GM10847 (cell line): ENCODE data around the gene MRPS24.

Source experiments
- POLR2A ChIP-seq: IDR thresholded peaks from 2 replicates; pipeline ENCODE4 v1.6.1; 2011; ENCODE audit not compliant: insufficient read length; ENCODE audit errors: extremely low read depth

The MRPS24 gene

DNA sequence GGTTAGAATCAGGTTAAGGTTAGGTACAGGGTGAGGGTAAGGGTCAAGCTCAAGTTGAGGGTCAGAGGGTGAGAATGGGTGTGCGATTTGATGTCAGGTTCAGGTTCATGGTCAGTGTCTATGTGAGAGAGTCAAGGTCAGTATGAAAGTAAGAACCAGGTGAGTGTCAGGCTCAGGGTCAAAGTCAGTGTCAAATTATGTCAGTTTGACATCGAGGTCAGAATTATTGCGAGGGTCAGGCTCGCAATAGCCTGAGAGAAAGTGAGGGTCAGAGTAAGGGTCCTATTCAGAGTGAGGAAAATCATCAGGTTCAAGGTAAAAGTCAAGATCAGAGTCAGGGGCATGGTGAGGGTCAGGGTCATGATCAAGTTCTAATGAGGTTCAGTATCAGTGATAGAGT is 13.0 kb downstream of the MRPS24 start:
- TF ChIP-seq POLR2A, result no peak

DNA sequence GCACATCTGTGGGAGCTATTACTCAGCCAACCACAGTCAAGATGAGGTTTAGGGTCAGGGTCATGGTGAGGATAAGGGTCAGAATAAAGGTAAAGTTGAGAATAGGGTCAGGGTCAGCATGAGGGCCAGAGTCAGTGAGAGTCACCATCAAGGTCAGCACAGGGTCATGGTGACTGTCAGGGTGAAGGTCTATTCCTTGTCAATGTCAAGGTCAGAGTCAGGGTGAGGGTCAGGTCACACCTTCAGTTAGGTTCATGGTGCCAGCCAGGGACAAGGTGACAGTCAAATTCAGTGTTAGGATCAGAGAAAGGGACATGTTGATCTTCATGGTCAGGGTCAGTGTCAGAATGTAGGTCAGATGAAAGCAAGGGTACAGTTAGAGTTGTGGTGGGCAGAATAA is 14.1 kb downstream of the MRPS24 start:
- no peak for TF ChIP-seq POLR2A

DNA sequence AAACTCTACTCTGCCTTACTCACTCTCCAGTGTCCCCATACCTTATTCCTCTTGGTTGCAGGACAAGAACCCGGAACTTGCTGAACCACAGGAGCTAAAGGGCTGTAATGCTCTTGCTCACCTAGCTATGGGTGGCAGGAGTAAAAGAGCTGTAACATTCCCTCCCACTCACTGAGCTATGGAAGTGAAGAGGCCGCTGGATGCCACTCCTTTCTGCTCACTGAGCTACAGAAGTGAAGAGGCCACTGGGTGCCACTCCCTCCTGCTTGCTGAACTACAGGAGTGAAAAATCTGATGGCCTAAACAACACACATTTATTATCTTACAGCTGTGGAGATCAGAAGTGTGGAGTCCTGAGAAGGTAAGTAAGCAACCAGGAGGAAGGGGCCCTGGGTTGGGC is 17.5 kb downstream of the MRPS24 start:
- TF ChIP-seq POLR2A, result no peak

DNA sequence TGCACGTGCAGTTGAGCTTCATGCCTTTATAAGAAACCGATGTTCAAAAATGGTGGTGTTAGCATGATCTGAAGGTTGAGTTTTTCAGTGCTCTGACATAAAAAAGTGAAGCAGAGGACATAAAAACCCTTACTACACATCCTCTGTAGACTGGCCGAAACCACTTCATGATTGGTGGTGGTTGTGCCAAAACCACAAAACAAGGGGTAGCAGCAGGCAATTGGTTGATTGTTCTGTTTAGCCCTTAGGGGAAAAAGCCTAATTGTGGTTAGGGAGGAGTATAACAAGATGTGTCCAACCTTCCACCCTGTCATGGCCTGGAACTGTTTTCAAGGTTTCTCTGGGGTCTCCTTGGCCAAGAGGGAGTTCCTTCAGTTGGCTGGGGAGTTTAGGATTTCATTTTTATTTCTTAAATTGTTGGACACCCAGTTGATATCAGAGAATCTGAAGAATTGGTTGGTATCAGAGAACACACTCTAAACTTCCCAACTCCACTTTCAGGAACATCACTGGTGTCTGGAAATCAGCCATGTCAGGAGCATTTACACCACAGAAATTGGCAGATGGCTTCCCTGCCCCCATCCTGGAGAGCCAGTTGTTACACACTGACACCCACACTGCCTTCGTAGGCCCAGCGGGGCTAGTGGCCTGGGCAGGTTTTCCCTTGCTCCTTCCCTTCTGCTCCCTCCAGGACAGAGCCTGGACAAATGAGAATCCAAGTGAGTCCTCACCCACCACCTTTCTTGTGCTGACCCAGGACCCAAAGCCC is 18.8 kb downstream of the MRPS24 start:
- no peak for TF ChIP-seq POLR2A

DNA sequence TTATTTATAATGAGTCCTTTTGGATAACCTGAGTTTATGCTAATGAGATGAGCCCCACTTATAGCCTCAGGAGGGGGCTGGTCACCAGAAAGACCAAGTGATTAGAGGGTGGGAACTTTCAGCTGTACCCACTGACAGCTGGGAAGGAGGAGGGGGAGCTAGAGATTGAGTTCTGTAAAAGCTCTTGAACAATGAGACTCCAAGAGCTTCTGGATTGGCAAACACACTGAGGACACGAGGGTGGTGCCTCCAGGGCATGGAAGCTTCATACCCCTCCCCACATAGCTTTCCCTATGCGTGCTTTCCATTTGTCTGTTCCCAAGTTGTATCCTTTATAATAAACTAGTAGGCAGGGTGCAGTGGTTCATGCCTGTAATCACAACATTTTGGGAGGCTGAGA is 20.3 kb downstream of the MRPS24 start:
- no peak for TF ChIP-seq POLR2A

DNA sequence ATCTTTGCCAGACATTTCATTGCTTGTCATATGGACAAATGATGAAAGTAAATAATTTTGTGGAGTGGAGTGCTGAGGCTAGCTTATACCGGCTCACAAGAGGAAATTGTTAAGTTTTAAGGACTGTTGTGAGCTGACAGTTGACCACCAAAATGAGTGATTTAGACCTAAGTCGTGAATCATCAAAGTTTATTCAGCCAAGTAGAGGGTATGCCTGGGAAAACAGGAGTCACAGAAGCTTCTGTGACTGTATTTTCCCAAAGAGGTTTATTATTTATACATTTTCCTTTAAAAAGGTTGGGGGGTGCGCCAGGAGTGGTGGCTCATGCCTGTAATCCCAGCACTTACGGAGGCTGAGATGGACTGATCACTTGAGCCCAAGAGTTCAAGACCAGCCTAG is 21.8 kb downstream of the MRPS24 start:
- TF ChIP-seq POLR2A, result no peak

DNA sequence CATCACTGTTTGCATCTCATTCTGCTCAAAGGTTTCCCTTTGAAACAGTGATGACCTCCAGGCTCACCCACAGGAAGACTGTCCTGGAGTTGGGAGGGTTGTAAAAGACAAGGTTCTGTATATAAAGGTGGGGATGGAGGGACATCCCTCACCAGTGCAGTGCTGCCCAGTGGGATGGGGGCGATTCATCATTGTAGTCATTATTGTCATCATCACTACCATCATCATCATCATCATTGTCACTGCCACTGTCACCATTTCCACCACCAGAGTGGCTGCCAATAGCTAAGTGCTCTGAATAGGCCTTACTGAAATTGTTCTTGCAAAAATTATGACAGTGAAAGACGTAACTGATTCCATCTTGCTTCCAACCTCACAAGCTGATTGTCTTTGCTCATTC is 24.7 kb downstream of the MRPS24 start:
- no peak for TF ChIP-seq POLR2A

DNA sequence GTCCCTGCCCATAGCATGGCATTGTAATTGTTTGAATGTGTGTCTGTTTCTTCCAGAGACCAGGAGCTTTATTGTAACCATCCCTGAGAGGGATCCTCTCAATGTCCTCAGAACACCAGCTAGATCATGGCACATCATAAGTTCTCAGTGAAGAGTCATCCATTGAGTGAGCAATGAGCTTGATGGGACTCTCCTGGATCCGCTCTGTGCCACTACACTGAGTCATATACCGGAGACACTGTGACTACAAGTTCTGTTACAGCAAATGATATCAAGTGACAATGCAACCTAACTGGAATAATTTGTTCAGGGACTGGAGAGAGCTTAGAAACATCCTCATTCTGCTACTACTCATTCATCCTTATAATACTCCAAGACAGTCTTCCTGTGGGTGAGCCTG is 25.1 kb downstream of the MRPS24 start:
- TF ChIP-seq POLR2A, result no peak

DNA sequence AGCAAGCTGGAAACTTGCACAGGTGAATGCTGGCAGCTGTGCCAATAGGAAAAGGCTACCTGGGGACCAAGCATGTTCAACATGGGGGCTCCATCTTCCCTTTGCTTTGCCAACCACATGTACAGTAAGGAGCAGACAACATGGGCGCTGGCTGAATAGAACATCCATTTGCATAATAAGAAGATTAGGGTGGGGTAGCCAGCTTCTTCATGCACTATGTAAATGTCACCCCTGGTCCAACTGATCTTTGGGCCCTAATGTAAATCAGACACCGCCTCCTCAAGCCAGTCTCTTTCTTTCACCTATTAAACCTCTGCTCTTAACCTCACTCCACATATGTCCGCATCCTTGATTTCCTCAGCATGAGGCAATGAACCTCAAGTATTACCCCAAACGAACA is 26.0 kb downstream of the MRPS24 start:
- no peak for TF ChIP-seq POLR2A

DNA sequence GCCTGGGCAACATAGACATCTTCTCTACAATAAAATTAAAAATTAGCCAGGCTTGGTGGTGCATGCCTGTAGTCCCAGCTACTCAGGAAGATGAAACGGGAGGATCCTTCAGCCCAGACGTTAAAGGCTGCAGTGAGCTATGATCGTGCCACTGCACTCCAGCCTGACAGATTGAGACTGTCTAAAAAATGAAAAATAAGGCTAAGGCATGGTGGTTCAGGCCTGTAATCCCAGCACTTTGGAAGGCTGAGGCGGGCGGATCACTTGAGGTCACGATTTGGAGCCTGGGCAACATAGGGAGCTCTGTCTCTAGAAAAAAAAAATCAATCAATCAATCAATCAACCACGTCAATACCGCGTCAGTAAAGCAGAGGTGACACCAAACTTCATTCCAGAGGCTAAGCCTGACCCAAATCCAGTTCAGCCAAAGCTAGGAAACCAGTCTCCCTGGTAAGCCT is 31.1 kb downstream of the MRPS24 start:
- no peak for TF ChIP-seq POLR2A

DNA sequence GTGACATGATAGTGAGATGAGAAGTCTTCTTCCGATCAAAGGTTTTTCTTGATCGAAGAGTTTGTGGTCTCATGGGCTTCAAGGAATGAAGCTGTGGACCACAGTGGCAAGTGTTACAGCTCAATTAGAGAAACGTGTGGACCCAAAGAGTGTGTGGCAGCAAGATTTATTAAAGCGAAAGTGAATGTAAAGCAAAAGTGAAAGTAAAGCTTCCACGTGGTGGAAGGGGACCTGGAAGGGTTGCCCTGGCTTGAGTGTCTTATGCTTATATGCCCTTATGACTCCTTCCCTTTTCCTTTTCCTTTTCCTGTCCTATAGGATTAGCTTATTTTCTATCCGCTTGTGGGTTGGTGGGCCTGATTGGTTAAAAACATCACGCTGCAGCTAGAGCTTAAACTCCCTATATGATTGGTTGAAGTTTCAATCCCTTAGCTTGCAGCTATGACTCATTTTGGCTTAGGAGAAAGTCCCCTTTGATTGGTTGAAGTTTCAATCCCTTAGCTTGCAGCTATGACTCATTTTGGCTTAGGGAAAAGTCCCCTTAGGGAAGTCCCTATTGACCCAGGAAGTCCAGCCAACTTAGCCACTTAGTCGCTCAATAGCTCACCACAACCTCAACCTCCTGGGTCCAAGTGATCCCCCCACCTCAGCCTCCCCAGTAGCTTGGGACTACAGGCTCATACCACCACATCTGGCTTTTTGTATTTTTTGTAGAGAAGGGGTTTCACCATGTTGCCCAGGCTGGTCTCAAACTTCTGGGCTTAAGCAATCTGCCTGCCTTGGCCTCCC is 34.7 kb downstream of the MRPS24 start:
- no peak for TF ChIP-seq POLR2A

DNA sequence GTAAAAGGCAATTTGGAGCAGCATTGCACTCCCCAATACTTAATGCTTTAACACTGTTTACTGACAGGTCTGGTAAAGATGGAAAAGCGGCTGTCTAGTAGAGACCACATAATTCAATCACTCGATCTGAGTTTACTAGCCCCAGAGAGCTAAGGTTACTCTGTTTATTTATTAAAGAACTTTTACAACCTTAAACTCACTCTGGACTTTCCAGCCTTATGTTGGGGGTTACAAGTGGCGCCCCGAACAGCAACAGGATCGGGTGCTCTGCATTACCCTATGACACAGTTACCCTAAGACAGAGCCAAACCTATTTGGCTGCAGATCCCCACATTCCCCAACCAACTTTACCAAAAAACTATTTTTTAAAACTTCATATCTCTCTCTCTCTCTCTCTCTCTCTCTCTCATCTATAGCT is 43.9 kb downstream of the MRPS24 start:
- TF ChIP-seq POLR2A, result no peak

DNA sequence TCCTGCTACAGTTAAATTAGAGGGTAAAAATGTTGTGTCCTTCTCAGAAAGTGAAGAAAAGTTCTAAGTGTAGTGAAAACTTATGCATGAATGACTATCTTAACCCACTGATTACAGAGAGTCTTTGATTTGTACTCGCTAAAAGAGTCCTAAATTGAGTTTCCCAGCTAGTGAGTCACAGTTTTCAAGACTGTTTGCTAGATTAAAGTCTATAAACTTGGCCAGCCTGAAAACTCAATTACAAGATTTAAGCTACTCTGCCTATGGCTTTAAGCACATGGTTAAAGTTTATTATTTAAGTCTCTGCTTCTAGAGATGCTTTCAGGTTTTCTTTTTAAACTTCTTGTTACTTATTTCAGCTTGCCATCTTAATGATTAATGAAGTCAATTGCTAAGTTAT is 44.4 kb downstream of the MRPS24 start:
- TF ChIP-seq POLR2A, result no peak

DNA sequence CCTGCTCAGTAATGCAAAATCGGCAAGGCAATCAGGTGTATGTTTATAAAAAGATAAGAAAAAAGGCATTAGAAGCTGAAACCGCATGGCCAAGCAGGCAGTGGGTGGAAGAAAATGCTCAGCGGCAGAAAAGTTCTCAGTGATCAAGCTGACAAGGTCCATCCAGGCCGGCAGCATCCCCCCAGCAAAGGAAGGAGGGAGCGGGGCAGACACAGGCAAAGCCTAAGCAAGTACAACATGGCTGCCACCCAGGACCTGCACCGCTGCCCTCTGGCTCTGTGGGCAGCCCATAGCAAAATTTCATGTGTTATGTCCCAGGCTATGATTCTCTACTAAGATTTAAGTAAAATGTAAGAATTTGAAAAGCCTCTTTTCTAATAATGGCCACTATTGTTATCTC is 45.4 kb downstream of the MRPS24 start:
- no peak for TF ChIP-seq POLR2A
